HG02852 (cell line): ENCODE results near the gene HTR7.
"Not testable (repeated sequence)": the region's sequence is repeated elsewhere in the genome, so short reads cannot be mapped to it uniquely, and the experiment has no call there.

Experiments
- ATAC-seq: cut with Tn5 transposase; IDR thresholded peaks from one replicate; pipeline ENCODE4 v1.9.1; 2021; ENCODE audit warnings: mild to moderate bottlenecking, moderate library complexity; ENCODE audit not compliant: unreplicated experiment

Gene HTR7

DNA sequence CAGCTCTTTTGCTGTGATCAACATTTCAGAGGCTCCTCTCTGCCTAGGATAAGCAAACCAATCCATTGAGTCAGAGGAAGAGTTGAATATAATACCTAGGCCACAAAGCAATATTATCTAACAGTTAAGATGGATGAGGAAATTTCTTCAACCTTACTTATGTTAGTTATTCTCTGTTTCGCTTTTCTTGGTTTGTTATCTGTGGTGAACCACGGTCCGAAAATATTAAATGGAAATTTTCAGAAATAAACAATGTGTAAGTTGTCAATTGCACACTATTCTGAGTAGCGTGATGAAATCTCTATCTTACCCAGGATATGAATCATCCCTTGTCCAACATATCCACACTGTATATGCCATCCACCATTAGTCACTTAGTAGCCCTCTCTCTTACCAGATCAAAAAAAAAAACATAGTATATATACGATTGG, 1.5 kb upstream of the HTR7 start:
- ATAC-seq: no peak

DNA sequence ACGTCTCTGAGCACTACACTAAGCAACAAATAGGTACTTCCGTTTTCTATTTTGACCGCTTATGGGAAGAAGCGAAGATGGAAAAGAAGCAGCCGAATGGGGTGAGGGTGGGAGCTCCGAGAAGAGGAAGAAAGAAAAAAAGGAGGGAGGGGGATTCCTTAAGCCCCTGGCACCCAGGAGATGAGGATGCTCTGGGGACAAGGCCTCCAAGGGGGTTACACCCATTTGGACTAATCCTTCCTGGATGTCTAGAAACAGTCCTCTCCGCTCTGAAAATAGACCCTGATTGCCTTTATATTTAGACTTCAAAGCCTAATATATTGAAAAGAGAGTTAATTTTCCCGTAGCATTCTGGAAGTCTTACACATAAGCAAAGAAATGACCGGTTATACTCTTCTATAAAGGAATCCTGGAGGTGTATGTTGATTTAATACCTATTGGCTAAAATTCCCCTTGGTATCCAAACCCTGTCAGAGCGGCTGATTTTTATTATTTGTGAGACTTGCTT, 676 bp upstream of the HTR7 start:
- no peak for ATAC-seq

DNA sequence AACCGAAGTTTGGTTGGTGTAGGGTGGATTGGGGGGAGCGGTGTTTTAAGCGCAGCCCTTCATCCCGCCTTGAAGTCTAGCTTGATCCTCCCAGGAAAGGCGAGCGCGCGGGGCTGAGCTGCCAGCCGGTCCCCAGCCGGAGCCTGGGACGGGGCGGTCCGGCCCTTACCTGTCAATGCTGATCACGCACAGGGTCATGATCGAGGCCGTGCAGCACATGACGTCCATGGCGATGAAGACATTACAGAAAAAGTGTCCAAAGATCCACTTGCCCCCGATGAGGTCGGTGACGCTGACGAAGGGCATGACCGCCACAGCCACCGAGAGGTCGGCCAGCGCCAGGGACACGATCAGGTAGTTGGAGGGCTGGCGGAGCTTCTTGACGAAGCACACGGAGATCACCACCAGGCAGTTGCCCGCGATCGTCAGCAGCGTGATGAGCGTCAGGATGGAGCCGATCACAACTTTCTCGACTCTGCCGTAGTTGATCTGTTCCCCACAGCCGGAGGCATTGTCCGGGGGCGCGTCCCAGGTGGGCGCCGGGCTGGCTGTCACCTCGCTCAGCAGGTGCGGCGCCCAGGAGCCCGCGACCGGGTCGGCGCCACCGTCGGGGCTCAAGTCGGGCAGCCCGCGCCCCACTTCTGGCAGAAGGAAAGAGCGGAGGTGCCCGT, 740 bp downstream of the HTR7 start:
- peak; percentile 10 for ATAC-seq

DNA sequence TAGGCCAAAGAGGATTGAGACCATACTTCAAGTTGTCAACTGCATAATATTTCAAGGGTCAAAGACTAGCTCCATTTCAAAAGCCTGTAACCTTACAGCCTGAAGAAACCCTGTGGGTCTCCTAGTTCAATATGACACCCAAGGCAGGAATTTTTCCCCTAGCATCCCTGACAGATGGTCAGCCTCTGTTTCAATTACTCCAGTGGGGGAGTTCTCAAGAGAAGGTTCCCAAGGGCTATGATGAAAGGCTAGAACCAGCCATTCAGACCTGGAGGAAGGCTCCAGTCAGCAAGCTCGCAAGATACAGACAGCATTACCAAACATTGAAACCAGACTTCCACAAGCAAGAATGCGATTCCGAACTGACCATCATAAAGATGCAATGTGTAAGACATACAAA, 1.6 kb downstream of the HTR7 start:
- ATAC-seq: no peak

DNA sequence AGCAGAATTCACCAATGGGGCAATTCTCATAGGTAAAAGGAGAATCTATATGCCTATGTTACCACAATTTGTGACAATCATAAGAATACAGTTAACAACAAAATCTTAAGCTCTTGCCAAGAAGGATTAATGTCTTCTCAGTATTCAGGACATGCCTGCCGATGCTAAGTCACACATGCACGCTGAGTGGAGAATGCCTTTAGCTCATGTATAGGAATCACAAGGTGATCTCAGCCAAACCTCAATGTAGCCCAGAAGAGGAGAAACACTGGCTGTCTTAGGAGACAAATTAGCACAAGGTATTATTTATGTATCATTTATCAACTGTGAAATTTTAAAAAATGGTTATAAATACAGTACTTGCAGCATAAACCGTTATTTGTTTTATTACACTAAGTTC, 2.7 kb downstream of the HTR7 start:
- ATAC-seq: no peak

DNA sequence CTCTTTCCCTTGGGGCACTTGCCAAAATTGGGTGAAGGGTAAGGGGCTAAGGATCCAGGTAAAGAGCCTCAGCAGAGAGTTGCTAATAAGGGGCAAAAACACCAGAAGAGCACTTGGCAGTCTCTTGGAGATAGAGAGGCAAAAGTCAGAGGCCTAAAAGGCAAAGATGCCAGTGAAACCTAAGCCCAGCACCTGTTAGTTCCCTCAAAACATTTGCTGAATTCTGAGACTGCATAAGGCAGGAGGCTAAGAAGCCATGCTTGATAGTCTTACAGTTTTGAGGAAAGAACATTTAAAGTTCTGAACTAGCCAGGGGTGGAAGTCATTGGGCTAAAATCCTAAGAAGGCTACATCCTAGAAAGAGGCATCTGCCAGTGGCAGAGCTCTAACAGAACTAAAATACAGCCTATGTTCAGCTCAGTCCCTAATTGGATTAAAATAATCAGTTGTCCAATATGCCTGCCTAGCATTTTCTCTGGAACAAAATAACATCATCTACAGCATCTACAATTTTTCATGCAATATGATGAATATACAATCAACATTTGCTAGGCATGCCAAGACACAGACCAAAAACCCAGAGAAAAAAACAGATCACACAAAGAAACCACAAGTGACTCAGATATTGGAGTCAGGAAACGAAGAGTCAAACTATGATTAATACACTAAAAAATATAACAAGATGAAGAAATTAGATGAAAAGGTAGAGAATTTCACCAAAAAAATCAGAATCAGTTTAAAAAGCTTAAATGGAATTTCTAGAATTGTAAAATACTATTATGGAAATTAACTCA, 7.7 kb downstream of the HTR7 start:
- ATAC-seq: no peak

DNA sequence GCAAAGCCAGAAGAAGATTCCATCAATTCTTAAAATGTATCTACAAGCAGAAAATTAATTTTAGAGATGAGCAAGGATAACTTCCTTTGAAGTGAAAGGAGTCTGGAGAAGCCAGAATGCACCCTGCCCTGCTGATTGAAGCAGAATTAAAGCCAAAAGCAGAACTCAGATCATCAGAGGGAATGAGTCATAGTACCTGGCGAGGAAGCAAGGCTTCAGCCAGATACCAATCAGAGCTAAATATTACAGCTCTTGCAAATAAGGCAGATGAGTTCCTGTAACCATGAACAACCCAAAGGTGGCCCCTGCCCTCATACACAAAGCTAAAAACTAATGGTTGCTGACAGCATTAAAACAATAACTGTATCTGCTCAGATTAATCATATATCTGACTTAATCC, 10.4 kb downstream of the HTR7 start:
- ATAC-seq: no peak

DNA sequence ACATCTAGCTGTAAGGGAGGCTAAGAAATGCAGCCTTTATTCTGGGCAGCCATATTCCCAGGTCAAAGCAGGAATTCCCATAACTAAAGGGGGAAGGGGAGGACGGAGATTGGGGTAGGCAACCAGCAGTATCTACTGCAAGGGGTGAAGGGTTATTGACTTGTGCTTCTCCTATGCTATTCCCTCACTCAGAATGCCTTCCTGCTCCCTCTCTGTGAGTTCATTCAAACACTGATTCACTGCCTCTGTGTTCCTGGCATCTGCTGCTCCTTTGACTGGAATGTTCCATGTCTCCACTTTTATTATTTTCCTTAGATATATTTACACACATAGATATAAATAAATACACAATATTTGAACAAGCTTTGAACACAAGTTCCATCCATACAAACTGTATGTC, 11.1 kb downstream of the HTR7 start:
- no peak for ATAC-seq

DNA sequence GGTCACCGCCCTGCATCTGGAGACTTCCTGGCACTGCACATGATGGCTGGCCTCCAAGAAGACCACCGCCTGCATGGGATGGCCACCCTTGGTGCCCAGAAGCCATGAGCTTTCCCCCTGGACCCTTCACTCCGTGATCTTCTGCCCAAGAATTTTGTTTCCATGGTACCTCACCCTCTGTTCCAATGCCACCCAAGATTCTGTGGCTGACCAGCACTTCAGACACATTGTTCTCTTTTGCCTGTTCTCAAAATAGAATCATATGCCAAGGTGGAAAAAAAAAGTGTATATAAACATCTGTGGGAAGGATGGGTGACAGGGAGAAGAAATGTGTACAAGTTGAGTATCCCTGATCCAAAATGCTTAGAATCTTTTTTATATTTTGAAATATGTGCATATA, 12.1 kb downstream of the HTR7 start:
- no peak for ATAC-seq

DNA sequence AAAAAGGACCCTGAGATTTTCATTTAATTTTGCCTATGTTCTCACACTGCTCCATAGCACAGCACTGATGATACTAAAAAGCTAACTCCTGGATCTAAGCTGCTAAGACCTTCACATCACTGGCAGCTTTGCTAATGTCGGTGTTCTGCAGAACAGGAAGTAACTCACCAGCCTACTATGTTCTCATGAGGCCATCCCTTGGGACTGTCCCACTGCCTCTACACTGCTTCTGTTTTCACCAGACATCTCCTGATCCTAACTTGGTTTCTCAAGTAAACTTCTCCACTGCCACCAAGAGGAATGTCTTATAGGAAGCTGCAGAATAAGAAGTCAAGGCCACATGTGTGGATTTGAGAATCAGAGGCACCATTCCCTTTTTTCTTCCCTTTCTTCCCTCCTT, 15.1 kb downstream of the HTR7 start:
- ATAC-seq: no peak

DNA sequence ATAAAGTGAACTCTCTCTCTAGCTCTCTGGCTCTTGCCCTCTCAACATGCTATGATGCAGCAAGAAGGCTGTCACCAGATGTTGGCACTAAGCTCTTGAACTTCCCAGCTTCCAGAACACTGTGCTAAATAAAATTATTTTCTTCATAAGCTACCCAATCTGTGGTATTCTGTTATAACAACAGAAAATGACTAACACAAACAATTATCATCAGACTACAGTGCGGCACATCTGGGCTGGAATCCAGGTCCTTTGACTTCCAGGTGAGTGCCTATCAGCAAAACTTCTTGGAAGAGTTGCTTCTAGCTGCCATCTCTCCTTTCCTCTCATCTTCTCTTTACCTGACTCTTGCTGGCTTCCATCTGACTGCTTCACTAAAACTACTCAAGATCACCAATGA, 20.4 kb downstream of the HTR7 start:
- ATAC-seq: no peak

DNA sequence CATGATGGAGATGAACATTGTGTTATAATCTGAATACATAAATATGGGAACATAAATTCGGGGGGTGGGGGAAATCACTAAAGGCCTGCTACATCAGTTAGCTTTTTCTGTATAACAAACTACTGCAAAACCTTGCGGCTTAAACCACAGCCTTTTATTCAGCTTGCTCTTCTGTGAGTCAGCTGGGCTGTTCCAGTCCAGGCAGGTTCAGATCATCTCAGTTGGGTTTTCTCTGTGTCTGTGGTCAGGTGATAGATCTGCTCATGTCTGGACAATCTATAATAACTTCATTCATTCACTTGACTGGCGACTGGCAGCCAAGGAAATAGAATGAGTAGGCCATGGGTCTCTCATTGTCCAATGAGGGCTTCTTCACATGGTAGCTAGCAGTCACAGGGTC, 23.5 kb downstream of the HTR7 start:
- ATAC-seq: no peak

DNA sequence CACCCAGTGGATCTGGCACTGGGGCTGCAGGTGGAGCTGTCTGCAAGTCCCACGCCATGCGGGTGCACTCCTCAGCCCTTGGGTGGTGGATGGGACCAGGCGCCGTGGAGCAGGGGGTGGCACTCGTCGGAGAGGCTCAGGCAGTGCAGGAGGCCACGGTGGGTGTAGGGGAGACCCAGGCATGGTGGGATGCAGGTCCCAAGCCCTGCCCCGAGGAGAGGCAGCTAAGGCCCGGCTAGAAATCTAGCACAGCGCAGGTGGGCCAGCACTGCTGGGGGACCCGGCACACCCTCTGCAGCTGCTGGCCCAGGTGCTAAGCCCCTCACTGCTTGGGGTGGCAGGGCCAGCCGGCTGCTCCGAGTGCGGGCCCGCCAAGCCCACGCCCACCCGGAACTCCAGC, 25.7 kb downstream of the HTR7 start:
- ATAC-seq: no peak

DNA sequence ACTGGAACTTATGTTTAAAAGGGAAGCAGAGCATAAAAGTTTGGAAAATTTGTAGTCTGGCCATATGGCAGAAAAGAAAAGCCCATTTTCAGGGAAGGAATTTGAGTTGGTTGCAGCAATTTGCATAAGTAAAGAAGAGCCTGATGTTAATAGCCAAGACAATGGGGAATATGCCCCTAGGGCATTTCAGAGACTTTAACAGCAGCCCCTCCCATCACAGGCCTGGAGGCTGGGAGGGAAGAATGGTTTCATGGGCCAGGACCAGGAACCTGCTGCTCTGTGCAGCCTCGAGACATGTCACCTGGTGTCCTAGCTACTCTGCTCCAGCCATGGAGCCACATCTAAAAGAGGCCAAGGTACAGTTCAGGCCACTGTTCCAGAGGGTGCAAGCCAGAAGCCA, 35.3 kb downstream of the HTR7 start:
- no peak for ATAC-seq

DNA sequence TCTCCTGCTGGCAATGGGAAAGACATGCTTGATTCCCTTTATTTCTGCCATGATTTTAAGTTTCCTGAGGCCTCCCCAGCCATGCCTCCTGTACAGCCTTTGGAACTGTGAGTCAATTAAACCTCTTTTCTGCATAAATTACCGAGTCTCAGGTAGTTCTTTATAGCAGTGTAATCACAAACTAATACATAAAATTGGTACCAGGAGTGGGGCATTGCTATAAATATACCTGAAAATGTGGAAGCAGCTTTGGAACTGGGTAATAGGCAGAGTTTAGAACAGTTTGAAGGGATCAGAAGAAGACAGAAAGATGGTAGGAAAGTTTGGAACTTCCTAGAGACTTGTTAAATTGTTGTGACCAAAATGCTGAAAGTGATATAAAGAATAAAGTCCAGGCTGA, 36.0 kb downstream of the HTR7 start:
- ATAC-seq: not testable (repeated sequence)

DNA sequence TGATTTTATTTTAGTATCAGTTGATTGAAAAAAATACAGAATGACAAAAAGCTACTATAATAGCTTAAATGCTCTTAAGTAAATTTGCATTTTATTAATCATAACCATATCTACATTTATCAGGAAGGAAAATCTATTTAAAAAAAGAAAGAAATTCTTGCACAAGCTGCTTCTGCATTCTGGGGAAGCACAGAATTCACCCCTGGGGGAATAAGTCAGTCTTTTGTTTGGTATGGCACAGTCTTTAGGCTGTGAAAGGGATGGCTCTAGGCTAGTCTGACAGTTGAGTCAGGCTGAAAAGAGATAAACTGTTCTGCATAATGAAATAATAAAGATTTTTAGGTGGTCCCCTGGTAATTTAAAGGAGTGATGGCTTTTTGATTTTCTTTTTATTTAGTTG, 37.9 kb downstream of the HTR7 start:
- no peak for ATAC-seq

DNA sequence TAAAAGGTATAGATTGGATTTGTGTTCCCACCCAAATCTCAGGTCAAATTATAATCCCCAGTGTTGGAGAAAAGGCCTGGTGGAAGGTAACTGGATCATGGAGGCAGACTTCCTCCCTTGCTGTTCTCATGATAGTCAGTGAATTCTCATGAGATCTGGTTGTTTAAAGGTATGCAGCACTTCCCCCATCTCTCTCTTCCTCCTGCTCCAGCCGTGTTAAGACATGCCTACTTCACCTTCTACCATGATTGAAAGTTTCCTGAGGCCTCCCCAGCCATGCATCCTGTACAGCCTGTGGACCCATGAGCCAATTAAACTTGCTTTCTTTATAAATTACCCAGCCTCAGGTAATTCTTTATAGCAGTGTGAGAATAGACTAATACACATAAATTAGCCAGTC, 39.1 kb downstream of the HTR7 start:
- no peak for ATAC-seq

DNA sequence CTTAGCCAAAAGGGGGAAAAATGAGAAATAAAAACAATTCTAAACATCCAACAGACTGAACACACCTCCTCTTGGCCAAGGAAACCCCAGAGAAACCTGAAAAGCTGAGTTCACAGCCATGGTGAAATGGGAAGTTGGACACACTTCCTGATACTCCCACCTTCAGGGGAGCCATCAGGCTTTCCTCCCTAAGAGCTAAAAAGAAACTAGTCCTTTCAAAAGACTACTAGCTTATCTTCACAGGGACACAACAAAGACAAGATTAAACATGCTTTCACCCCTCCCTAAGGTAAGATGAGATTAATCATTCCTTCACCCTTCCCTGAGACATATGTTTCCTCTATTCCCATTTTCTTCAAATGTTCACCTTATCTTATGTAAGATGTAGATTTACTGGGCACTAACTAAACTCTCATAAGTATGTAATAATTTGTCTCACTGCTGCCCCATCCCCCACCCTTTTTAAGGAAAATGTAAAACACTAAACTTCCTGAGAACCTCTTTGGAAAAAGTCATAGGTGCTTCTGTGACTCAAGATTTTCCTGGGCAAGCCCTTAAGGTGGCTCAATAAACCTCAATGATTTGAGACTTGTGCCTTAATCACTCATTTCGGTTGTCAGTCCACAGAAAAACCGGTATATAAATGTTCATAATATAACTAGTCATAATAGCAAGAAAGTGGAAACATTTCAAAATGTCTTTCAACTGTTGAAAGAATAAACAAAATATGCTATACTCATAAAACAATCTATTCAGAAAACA, 40.5 kb downstream of the HTR7 start:
- ATAC-seq: no peak

DNA sequence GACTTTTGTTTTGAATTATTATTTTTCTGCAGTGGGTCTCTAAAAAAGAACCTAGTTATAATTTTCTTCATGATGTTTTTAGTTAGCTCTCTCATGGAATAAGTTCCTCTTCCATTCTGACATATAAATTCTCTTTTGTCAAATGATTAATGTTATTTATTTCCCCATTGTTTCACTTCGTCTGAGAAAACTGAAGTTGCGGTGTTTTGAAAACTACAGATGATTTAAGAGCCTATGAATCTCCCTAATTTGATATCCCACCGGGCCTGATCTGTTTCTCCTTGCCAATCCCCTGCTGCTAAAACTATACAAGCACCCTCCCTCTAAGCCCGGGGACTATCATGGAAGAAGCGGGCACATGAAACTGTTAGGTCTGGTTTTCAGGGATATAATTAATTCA, 41.4 kb downstream of the HTR7 start:
- no peak for ATAC-seq

DNA sequence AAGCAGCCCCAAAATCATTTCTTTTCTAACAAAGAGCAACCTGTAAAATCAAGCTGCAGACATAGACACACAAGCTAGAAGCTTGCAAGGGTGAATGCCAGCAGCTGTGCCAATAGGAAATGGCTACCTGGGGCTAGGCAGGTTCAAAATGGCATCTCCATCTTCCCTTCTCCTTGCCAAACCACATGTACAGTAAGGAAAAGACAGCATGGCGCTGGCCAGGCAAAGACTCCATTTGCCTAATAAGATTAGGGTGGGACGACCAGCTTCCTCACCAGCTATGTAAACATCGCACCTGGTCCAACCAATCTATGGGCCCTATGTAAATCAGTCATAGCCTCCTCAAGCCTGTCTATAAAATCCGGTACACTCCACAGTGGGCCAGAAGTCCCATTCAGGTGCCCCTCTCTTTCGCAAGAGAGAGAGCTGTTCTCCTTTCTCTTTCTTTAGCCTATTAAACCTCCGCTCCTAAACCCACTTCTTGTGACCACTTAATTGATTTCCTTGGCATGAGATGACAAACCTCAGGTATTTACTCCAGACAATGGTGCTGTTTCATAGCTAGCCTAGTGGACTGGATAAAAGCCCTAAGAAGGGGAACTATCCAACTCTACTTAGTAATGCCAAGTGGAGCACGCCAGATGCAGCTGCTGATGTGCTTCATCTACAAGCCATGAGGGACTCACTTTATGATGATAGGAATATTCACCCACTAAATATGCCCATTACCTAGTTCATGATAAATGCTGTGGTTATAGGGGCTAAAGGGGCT, 44.1 kb downstream of the HTR7 start:
- ATAC-seq: no peak

DNA sequence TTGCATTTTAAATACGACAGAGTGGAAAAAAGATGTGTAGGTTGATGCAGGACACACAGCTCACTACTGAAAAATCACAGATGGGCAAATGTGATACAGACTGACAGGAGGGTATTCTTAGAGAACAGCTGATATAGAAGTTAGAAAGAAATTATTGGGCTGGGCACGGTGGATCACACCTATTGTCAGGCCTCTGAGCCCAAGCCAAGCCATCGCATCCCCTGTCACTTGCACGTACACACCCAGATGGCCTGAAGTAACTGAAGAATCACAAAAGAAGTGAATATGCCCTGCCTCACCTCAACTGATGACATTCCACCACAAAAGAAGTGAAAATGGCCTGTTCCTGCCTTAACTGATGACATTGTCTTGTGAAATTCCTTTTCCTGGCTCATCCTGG, 50.7 kb downstream of the HTR7 start:
- not testable (repeated sequence) for ATAC-seq
